ENCODE results near the gene FOXP1. TPM values are rescaled to one million over a fixed set of nuclear protein-coding genes. Genes with fewer than 3 reads are reported as not detected.

The FOXP1 gene
- total RNA-seq, 1 donor = 195 TPM

- H3K79me2 ChIP-seq (ENCODE audit: insufficient read depth, low read length) = peaks cover 74% of the 10 kb centered on the region
- peaks cover 19% of the 10 kb centered on the region for H3K4me1 ChIP-seq (ENCODE audit: insufficient read depth, low read length)
- no peaks in the 10 kb centered on the region for H3K9me3 ChIP-seq (ENCODE audit: low read depth, low read length)
- no peak overlapping the region for H3K4me2 ChIP-seq (ENCODE audit: insufficient read depth, low read length)
- H4K20me1 ChIP-seq (ENCODE audit: insufficient read depth, low read length) = peaks cover 8% of the 10 kb centered on the region
- no peak overlapping the region for H3K4me3 ChIP-seq (ENCODE audit: insufficient read depth, low read length)
- no peak overlapping the region for H2AFZ ChIP-seq (ENCODE audit: low read length)
- no peaks in the 10 kb centered on the region for H3K27me3 ChIP-seq (ENCODE audit: insufficient read depth, low read length)
- no peak for TF ChIP-seq CTCF (IDR thresholded peaks at IDR 0.05; ENCODE audit: extremely low read depth, low read depth, low read length)
- no peaks in the 10 kb centered on the region for H3K36me3 ChIP-seq (ENCODE audit: insufficient read depth, low read length)
- peak overlapping the region; percentile 27 for H3K27ac ChIP-seq (ENCODE audit: low read depth, low read length)
- no peak for DNase-seq (ENCODE audit: insufficient read length, low spot score, missing footprints)
Observed at GRCh38 chr3:71089271-71089847, 494.2 kb downstream of the FOXP1 start.

- H3K27me3 ChIP-seq (ENCODE audit: insufficient read depth, low read length) = no peaks in the 10 kb centered on the region
- H3K36me3 ChIP-seq (ENCODE audit: insufficient read depth, low read length) = no peaks in the 10 kb centered on the region
- peak overlapping the region; percentile 27 for H3K27ac ChIP-seq (ENCODE audit: low read depth, low read length)
- H4K20me1 ChIP-seq (ENCODE audit: insufficient read depth, low read length) = peaks cover 10% of the 10 kb centered on the region
- no peak overlapping the region for H3K4me3 ChIP-seq (ENCODE audit: insufficient read depth, low read length)
- H2AFZ ChIP-seq (ENCODE audit: low read length) = no peak overlapping the region
- H3K9me3 ChIP-seq (ENCODE audit: low read depth, low read length) = no peaks in the 10 kb centered on the region
- no peak for TF ChIP-seq CTCF (IDR thresholded peaks at IDR 0.05; ENCODE audit: extremely low read depth, low read depth, low read length)
- no peak overlapping the region for H3K4me2 ChIP-seq (ENCODE audit: insufficient read depth, low read length)
- H3K4me1 ChIP-seq (ENCODE audit: insufficient read depth, low read length) = peaks cover 19% of the 10 kb centered on the region
- H3K79me2 ChIP-seq (ENCODE audit: insufficient read depth, low read length) = peaks cover 76% of the 10 kb centered on the region
- no peak for DNase-seq (ENCODE audit: insufficient read length, low spot score, missing footprints)
Observed at GRCh38 chr3:71088742-71089141, 494.8 kb downstream of the FOXP1 start.

- Histone ChIP-seq H3K4me2 (ENCODE audit: insufficient read depth, low read length) (no peak overlapping the region), H3K9me3 (ENCODE audit: low read depth, low read length) (no peaks in the 10 kb centered on the region), H3K79me2 (ENCODE audit: insufficient read depth, low read length) (peaks cover 79% of the 10 kb centered on the region), H3K36me3 (ENCODE audit: insufficient read depth, low read length) (no peaks in the 10 kb centered on the region), H2AFZ (ENCODE audit: low read length) (no peak overlapping the region), H4K20me1 (ENCODE audit: insufficient read depth, low read length) (peaks cover 15% of the 10 kb centered on the region), H3K27me3 (ENCODE audit: insufficient read depth, low read length) (no peaks in the 10 kb centered on the region), H3K27ac (ENCODE audit: low read depth, low read length) (peak overlapping the region; percentile 77), H3K4me1 (ENCODE audit: insufficient read depth, low read length) (peaks cover 19% of the 10 kb centered on the region), H3K4me3 (ENCODE audit: insufficient read depth, low read length) (no peak overlapping the region)
- DNase-seq (ENCODE audit: insufficient read length, low spot score, missing footprints) = peak; percentile 72
- no peak for TF ChIP-seq CTCF (IDR thresholded peaks at IDR 0.05; ENCODE audit: extremely low read depth, low read depth, low read length)
Observed at GRCh38 chr3:71088019-71088708, 495.4 kb downstream of the FOXP1 start.
